NK-92 (cell line): ENCODE results near the gene CLECL1.
"Not testable (repeated sequence)": the region's sequence is repeated elsewhere in the genome, so short reads cannot be mapped to it uniquely, and the experiment has no call there.

ENCODE experiments used
- DNase-seq: peaks from one replicate; lab custom pipeline; 2025; ENCODE audit not compliant: unreplicated experiment; lab: John Stamatoyannopoulos, UW

Gene CLECL1

DNA sequence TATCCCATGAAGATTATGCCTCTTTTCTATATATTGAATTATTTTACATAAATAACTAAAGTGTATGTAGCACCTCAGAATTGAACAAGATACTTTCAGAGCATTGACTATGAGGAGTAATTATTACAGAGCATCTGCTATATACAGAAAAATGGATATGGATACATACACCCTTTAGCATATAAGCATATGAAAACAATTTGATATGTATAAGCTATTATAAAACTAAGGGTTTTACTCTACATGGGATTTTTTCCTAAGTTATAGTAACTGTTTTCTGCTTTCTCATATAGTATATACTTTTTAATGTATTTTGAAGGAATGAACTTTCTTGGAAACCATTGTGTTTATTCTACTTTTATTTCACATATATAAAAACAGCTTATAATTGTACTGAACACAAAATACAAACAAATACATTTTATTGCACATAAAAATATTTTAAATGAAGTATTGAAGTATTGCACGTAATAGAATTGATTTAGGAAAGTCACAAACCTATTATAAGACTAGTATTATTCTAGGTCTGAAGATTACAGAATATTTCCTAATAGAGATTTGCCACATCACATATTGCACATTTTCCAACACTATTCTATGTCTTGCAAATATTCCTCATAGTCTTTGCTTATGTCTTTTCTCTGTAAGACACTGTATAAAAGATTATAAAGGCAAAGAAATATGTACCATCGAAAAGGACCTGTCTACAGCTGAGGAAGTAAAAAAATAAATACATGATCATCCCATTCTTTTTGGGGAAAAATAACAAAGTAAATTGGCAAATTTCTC lies 19.4 kb upstream of the CLECL1 start:
- no peak for DNase-seq

DNA sequence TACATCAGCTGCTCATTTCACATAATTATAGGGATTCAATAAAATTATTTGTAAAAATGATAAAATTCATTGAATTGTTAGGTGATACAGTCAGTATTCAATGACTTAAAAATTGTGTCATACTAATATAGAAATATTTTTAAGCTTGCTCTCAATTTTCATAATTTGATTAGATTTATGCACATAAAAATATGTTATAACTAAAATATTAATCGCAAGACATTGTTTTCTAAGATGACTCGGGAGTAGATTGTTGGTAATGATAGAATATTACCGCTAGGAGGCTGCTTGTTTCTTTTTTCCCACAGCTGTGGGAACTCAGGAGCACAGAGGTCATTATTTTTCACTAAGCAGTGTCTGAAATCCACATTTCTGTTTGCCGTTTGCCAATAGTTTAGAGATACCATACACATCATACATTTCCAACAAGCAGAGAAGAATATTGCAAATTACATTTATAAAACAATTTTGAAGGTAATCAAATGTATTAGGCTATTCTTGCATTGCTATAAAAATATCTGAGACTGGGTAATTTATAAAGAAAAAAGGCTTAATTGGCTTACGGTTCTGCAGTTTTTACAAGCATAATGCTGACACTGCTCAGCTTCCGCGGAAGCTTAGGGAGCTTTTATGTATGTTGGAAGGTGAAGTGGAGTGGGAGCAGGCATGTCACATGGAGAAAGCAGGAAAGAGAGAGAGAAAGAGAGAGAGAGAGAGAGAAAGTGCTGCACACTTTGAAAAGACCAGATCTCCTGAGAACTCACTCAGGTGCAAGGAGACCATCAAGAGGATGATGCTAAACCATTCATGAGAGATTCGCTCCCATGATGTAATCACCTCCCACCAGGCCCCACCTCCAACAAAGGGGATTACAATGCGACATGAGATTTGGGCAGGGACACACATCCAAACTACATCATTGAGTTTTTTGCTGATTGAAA lies 18.6 kb upstream of the CLECL1 start:
- no peak for DNase-seq

DNA sequence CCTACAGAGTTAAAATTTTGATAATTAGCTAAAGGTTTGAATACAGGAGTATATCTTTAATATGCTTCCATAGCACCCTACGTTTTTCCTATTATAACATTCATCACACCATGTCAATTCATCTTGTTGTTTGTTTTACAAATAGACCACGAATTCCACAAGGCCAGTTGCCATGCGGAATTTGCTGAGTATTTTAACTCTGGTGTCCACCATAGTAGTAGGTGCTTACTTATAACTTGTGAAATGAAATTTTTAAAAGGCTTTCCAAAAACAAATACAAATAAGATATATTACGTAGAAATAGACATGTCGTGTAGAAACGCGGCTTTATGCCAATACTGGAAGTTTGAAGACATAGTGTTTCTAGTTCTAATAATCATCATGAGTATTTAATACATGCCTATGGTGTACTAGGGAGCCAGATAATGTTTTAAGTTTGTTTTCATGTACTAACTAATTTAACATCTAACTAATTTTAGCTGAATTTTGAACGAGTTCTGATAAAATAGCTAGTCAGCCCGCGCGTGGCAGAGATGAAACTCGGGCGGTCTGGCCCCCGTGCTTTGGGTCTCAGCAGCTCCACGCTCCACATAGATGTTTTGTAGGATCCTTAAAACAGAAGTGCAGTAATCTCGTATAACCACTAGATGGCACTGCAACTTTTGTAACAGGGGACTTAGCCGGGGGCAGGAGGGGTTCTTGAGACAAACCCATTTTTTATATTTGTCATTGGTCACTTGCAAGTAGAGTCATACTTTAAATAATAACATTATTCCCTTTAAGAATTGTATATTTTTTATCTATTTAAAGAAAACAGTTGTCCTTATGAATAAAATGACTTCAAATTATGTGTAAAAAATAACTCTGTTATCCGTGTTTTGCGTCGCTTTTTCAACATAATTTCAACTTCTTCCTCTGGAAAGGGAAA lies 17.6 kb upstream of the CLECL1 start:
- no peak for DNase-seq

DNA sequence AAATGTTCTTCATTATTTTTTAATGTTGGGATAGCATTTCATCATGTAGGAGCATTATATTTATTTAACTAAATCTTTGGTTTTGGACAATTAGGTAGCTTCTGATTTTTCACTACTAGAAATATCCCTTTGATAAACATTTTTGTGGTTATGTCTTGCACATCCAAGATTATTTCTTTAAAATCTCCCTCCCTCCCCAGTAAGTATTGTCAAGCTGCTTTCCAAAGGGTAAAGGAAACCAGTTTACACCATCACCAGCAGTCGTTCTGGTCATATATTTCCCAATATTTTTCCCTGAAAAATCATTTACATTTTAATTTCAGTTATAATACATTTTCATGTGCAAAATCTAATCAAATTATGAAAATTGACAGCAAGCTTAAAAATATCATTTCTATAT lies 16.7 kb upstream of the CLECL1 start:
- DNase-seq: no peak

DNA sequence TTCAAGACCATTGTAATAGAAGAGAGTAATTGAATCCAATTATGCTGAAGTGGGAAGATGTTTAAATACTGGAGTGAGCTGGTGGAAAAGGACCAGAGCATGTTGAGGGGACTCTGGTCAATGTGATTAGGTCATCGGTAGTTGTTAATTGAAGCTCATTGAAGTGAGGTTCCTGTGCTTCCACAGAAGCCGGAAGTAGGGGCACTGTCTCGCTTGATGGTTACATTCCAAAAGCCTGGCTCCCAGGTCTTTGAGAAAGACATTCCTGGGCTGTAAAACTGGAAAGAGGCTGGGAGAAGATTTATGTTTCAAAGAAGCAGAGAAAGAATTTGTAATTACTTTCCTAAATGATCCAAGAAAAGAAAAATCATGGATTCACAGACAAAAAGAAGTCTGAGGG lies 12.3 kb upstream of the CLECL1 start:
- DNase-seq: no peak

DNA sequence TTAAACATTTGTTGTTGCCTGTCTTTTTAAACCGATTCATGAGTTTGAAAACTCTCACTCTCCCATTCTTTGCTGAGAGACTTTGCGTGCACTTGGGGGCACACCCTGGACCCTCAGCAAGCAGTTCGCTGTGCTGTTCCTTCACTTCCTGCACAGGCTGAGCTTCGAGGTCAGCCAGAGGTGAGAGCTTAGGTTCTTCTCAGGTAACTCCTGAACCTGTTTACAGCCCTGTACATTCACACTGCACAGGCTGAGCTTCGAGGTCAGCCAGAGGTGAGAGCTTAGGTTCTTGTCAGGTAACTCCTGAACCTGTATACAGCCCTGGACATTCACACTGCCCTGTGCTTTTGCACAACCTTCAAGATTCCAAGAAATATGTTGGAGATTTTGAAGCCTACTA lies 9.8 kb upstream of the CLECL1 start:
- DNase-seq: no peak

DNA sequence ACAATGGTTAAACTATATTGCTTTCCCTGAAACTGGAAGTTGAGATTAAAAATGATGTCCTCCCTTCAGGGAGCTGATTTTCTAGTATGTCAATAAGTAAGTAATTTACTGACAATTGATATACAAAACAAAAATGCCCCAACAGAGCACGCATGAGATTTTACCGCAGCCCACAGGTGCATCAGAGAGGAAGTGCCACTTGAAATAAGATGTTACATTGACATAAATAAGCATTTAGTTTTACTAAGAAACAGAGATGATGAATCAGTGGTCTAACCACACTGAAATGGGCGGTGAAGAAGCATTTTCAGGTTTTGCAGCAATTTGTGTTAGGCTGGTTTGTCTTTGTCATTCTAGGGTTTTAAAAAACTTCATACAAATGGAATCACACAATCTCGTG lies 8.8 kb upstream of the CLECL1 start:
- no peak for DNase-seq

DNA sequence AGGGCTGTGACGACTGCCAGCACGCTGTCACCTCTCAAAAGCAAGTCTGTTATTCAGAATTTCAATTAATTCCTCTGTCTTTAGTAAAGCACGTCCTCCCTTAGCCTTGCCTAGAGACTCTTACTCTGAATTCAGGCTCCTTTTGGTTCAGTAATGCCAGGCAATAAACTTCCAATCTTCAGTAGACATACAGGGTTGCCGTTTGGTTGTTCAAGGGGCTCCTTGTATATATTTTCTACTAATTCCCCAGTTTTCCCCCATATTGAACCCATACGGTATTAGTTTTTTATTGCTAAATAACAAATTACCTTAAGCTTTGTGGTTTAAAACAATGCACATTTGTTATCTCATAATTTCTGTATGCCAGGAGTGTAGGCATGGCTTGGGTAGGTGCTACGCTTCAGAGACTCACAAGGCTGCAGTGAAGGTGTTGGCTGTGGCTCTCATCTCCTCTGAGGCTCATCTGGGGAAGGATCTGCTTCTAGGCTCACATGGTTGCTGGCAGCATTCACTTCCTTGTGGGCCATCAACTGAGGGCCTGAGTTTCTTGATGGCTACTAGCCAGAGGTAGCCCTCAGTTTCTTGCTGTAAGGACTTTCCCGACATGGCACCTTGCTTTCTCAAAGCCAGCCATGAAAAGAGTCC lies 7.3 kb upstream of the CLECL1 start:
- DNase-seq: no peak

DNA sequence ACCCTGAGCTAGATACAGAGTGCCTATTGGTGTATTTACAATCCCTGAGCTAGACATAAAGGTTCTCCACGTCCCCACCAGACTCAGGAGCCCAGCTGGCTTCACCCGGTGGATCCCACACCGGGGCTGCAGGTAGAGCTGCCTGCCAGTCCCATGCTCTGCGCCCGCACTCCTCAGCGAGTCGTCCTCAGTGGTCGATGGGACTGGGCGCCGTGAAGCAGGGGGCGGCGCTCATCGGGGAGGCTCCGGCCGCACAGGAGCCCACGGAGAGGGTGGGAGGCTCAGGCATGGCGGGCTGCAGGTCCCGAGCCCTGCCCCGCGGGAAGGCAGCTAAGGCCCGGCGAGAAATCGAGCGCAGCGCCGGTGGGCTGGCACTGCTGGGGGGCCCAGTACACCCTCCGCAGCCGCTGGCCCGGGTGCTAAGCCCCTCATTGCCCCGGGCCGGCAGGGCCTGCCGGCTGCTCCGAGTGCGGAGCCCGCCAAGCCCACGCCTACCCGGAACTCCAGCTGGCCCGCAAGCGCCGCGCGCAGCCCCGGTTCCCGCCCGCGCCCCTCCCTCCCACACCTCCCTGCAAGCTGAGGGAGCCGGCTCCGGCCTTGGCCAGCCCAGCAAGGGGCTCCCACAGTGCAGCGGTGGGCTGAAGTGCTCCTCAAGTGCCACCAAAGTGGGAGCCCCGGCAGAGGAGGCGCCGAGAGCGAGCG lies 6.7 kb upstream of the CLECL1 start:
- not testable (repeated sequence) for DNase-seq

DNA sequence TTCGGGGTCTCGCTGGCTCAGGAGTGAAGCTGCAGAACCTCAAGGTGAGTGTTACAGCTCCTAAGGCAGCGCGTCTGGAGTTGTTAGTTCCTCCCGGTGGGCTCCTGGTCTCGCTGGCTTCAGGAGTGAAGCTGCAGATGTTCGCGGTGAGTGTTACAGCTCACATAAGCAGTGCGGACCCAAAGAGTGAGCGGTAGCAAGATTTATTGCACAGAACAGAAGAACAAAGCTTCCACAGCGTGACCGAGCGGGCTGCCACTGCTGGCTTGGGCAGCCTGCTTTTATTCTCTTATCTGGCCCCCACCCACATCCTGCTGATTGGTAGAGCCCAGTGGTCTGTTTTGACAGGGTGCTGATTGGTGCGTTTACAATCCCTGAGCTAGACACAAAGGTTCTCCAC lies 6.0 kb upstream of the CLECL1 start:
- not testable (repeated sequence) for DNase-seq

DNA sequence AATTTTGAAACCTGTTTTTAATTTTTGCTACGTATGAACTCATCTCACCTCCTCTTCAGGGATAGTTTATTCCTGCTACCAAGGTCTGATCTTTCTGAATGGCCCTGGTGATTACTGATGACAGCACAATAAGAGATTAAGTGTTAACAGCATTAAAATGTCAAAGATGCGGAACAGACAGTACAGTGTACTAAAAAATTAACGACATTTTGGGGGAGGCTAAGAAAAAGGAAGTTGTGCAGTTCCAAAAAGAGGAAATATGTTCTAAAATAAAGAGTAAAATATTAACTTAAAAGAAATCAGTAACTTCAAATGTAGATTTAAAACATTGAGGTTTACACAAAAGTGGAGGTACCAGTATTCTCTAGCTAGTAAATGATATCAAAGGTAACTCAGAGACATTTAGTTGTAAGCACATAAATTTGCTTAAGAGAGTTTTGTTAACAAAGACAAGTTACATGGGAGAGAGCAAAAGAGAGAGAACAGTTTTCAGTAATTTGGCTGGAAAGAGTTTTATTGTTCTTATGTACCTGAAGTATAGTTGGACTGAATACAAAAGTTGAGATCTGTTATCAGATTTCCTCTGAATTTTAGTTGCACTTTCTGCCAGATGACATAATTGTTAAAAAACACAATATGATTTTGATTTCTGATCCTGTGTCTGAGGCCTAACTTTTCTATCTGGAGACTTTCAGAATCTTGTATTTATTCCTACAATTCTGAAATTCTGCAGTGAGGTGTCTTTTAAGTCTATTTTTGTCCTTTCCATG lies 4.2 kb upstream of the CLECL1 start:
- DNase-seq: no peak

DNA sequence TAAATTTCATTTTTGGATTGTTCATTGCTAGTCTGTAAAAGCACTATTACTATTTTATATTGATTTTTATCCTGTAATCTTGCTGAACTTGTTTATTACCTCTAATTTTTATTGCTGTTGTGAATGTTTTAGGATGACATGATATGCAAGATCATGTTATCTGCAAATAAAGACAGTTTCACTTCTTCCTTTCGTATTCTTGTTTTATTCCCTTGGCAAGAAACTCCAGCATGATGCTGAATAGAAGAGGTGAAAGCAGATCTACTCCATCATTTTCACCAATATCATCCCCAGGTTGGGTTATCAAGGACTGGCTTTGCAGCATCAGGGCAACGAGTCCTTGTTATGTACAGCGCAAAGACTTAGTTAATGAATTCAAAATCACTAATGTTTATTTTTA lies 2.7 kb upstream of the CLECL1 start:
- no peak for DNase-seq

DNA sequence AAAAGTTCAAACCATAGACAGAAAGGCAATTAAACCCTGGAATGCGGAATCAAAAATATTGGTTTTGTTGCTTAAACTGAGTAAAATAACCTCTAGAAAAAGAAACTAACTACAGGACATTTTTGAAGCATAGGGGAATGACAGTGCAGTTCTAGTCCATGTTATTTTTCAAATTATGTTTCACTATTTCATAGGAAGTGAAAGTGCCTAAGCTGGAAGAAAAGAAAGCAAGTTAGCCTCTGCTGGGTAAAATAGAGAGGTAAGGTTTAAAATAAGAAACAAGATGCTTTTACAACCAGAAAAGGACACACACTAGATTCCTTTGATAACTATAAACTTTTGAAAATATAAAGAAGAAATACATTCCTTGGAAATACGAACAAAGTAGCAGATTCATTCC lies 1.1 kb downstream of the CLECL1 start:
- no peak for DNase-seq

DNA sequence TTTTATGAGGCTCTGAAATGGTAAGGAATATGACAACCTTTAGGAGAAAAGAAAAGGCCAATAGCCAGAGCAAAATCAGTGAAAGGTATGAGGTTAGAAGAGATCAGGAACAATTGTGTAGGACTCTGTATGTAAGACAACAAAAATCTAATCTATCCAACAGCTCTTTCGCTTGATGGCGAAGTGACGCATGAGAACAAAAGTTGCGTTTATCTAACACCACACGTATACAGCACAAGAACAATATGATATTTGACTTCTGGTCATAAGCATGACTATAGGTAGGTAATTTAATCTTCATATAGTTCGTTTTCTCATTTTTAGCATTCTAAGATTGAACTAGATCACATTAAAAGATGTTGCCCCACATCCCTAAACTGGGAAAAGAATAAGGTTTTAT lies 1.5 kb downstream of the CLECL1 start:
- no peak for DNase-seq

DNA sequence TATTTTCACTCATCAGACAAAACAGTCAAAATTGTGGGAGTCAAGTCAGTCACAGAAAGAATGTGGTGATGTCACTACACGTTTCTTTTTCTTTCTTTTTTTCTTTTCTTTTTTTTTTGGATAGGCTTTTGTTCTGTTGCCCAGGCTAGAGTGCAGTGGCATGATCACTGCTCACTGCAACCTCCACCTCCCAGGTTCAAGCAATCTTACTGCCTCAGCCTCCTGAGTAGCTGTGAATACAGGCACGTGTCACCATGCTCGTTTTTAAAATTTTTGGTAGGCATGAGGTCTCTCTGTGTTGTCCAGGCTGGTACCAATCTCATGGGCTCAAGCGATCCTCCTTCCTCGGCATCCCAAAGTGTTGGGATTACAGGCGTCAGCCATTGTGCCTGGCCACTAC lies 2.3 kb downstream of the CLECL1 start:
- no peak for DNase-seq

DNA sequence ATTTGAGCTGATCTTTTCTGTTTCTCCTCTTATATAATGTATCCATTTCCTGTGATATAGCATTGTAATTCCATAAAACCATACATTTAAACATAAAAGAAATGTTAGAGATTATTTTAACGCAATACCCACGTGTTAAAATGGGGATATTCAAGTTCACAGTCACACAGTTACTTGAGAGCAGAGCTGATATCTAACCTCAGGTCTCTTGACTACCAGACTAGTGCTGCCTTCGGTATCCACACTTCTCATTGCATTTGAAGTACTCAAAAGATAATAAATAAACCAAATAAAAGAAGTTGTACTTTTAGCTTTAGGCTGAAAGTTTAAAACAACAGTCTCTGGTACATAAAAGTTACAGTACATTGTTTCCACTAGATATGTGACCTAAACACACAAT lies 2.9 kb downstream of the CLECL1 start:
- DNase-seq: no peak

DNA sequence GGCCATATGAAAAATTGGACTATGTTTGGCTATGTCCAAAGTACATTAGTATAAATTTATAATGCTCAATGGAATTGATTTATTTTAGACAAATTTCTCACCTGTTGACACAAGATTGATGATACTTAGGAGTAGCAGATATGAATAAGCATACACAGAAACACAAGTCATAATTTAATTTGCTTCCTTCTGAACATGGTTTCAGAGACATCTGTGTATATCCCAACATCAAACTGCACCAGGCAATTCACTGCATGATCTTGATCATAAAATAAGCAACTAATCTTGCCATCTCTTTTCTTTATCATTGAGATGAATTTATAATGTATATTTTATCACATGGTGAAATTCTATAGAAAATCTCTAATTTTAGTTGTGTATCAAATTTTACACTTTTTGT lies 3.8 kb downstream of the CLECL1 start:
- no peak for DNase-seq

DNA sequence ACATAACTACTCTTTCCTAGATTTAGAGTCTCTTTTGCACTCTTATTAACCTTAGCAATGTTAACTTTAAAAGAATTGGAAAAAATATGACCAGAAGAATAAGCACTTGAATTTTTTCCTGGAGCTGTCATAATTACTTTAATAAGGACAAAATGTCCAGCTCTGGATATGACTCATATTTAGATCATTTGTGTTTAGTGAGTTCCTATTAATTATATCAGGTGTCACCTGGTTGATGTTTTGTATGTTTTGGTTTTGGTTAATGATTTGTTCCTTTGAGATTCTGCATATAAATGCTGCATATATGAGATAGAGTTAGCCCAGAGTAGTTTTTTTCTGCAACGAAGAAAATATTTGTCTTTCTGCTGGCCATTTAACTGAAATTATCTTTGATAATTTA lies 5.1 kb downstream of the CLECL1 start:
- no peak for DNase-seq

DNA sequence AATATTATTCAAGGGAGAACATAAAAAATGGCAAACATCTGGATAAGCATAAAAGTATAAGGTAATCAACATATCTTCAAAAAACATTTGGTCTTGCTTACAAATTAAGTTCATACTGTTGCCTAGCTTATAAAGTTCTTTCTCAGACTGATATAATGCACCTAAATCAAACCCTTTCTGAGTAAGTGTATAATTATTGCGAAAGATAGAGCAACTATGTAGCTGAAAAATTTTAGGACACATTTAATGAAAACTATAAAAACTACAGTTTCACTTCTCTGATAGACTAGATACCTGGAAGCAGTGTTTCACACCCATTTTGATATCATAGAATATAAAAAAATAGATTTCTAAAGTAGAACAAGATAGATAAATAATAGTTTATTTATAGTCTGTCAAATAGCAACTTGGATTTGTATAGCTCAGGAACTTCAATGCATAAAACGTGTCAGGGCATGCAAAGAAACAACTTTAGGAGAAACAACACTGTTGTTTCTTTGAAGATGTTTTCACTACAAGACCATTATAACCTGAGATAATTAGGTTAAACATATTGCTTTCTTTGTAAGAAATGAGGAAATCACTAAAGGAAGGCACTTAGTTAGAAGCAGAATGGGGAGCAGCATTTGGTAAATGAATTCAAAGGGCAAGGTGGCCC lies 7.6 kb downstream of the CLECL1 start:
- DNase-seq: no peak
